Measurements from ENCODE around the gene IZUMO1.
"Not testable (repeated sequence)": the region's sequence is repeated elsewhere in the genome, so short reads cannot be mapped to it uniquely, and the experiment has no call there.

DNA sequence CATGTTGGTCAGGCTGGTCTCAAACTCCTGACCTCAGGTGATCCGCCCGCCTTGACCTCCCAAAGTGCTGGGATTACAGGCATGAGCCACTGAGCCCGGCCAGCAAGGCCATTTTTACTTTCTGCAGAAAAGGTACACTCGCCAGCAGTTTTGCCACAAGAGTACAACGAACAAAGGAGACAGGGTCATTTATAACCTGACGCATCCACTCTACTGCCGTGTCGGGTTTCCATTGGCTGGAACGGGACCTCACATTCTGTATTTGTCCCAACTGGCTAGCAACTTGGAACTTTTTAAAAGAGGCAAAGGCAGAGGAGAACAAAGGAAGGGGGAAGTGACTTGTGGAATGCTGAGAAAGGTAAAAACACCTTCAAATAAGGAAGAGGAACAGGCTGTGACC lies 40.6 kb upstream of the IZUMO1 start:
- TF ChIP-seq, protein P1, sequence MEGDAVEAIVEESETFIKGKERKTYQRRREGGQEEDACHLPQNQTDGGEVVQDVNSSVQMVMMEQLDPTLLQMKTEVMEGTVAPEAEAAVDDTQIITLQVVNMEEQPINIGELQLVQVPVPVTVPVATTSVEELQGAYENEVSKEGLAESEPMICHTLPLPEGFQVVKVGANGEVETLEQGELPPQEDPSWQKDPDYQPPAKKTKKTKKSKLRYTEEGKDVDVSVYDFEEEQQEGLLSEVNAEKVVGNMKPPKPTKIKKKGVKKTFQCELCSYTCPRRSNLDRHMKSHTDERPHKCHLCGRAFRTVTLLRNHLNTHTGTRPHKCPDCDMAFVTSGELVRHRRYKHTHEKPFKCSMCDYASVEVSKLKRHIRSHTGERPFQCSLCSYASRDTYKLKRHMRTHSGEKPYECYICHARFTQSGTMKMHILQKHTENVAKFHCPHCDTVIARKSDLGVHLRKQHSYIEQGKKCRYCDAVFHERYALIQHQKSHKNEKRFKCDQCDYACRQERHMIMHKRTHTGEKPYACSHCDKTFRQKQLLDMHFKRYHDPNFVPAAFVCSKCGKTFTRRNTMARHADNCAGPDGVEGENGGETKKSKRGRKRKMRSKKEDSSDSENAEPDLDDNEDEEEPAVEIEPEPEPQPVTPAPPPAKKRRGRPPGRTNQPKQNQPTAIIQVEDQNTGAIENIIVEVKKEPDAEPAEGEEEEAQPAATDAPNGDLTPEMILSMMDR (conservative IDR thresholded peaks at IDR 0.05; ENCODE audit: low read length): not testable (repeated sequence)
- not testable (repeated sequence) for TF ChIP-seq EZH2phosphoT487 (IDR thresholded peaks at IDR 0.05; ENCODE audit: borderline replicate concordance)

Measured in Loucy (cell line).